Measurements from ENCODE around the gene VSIG10.
A peak's percentile ranks its signal among the peaks of the same experiment; 100 is the strongest.

The VSIG10 gene

DNA sequence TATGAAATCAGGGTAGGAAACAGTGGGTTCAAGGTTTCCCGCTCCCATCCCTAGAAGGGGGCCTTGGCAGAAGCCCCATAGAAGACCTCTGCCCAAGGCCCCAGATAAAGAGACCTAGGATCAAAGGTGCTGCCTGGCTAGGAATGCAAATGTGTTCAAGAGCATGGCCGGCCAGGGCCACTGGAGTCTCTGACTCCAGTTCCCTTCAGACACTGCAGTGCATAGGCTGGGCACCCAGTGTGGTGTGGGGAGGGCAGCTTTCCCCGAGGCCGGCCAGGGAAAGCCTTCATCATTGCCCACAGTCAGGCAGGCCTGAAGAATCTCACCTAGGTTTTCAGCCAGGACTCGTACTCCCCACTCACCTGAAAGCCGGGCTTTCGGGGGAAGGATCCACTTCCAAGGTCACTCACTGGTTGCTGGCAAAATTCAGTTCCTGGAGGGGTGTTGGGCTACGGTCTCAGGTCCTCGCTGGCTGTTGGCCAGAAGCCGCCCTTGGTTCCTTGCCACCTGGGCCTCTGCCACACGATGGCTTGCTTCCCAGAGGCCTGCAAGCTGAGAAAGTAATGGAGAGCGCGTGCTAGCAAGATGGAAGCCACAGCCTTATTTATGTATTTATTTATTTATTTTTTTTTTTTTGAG, 22.4 kb upstream of the VSIG10 start:
- in situ Hi-C loops (cut with MboI; ENCODE audit: low sequenced_read_pairs, unreplicated experiment): no loop called here
- DNase-seq (ENCODE audit: low spot score): no peak
- TF ChIP-seq, protein P1, sequence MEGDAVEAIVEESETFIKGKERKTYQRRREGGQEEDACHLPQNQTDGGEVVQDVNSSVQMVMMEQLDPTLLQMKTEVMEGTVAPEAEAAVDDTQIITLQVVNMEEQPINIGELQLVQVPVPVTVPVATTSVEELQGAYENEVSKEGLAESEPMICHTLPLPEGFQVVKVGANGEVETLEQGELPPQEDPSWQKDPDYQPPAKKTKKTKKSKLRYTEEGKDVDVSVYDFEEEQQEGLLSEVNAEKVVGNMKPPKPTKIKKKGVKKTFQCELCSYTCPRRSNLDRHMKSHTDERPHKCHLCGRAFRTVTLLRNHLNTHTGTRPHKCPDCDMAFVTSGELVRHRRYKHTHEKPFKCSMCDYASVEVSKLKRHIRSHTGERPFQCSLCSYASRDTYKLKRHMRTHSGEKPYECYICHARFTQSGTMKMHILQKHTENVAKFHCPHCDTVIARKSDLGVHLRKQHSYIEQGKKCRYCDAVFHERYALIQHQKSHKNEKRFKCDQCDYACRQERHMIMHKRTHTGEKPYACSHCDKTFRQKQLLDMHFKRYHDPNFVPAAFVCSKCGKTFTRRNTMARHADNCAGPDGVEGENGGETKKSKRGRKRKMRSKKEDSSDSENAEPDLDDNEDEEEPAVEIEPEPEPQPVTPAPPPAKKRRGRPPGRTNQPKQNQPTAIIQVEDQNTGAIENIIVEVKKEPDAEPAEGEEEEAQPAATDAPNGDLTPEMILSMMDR (IDR thresholded peaks at IDR 0.05; ENCODE audit: borderline replicate concordance, control extremely low read depth, extremely low read depth, insufficient read depth, missing control alignments): no peak

DNA sequence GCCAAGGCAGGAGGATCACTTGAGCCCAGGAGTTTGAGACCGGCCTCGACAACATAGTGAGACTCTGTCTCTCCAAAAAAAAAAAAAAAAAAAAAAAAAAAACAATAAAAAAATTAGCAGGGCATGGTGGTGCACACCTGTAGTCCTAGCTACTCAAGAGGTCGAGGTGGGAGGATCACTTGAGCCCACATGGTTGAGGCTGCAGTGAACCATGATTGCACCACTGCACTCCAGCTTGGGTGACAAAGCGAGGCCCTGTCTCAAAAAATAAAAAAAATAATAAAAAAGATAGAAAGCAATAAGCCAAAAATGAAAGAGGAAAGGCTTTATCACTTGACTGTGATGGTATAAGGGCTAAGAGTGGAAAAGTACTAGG, 21.9 kb upstream of the VSIG10 start:
- TF ChIP-seq, protein P1 (IDR thresholded peaks at IDR 0.05; ENCODE audit: borderline replicate concordance, control extremely low read depth, extremely low read depth, insufficient read depth, missing control alignments): no peak
- in situ Hi-C loops (cut with MboI; ENCODE audit: low sequenced_read_pairs, unreplicated experiment): no loop called here

DNA sequence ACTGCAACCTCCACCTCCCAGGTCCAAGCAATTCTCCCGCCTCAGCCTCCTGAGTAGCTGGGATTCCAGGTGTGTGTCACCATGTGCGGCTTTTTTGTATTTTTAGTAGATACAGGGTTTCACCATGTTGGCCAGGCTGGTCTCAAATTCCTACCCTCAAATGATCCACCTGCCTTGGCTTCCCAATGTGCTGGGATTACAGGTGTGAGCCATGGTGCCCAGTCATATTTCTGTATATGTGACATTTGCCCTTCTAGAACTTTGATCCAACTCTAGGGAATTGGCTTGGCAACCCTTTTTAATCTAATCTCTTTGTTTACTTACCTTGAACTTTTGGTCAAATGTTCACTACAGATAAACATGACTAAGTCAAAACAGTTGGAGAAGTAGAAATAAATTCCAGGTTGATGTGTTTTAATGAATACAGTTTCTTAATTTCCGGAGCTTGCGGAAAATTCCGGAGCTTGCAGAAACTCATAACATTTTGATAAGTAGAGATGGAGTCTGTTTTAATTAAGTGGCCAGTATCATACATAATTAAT, 20.6 kb upstream of the VSIG10 start:
- in situ Hi-C loops (cut with MboI; ENCODE audit: low sequenced_read_pairs, unreplicated experiment): no loop called here
- DNase-seq (ENCODE audit: low spot score): no peak
- TF ChIP-seq, protein P1 (IDR thresholded peaks at IDR 0.05; ENCODE audit: borderline replicate concordance, control extremely low read depth, extremely low read depth, insufficient read depth, missing control alignments): no peak

More for the DNA sequence above, 21.9 kb upstream of the VSIG10 start:
- DNase-seq (ENCODE audit: low spot score): no peak

DNA sequence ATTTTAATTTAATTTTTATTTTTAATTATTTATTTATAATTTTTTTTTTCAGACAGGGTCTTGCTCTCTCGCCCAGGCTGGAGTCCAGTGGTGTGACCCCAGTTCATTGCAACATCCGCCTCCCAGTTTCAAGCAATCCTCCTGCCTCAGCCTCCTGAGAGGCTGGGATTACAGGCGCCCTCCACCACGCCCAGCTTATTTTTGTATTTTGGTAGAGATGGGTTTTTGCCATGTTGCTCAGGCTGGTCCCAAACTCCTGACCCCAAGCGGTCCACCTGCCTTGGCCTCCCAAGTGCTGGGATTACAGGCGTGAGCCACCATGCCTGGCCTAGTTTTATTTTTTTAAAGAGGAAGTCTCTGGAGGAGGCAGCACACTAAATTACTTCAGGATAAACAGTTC, 18.5 kb upstream of the VSIG10 start:
- in situ Hi-C loops (cut with MboI; ENCODE audit: low sequenced_read_pairs, unreplicated experiment): no loop called here
- TF ChIP-seq, protein P1 (IDR thresholded peaks at IDR 0.05; ENCODE audit: borderline replicate concordance, control extremely low read depth, extremely low read depth, insufficient read depth, missing control alignments): no peak
- DNase-seq (ENCODE audit: low spot score): no peak

DNA sequence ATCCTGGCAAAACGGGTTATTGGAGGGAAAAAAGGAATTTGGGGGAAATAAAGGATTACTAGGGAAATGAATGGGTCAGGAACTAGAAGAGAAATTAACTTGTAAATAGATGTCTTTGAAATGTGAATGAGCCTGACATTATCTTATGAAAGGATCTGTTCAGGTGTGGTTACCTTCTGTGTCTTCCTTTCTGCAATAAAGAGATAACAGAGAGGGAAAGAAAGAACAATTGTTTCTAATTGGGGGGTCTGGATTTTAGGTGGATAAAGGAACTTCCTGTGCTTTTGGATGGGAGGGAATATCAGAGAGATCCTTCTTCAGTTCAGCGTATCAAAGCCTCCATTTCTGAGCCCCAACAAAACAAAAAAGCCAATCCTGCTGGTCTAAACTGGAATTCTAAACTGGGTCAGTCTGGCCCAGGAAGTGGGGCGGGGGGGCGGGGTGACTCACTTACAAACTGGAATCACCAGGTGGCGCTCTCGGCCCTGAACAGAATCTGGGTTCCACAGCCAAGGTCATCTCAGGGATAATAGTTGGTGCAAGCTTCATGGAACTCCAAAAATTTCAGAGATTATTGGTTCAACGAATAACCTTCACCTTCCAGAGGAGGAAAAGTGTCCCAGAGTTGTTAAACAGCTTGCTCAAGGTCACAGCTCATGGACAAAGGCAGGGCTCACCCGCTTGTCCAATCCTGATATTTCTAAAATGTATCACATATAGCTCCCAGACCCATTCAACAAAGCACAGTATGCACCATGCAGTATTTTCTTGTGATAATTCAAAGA, 17.0 kb upstream of the VSIG10 start:
- peak; percentile 87 for DNase-seq (ENCODE audit: low spot score)
- TF ChIP-seq, protein P1 (IDR thresholded peaks at IDR 0.05; ENCODE audit: borderline replicate concordance, control extremely low read depth, extremely low read depth, insufficient read depth, missing control alignments): peak; percentile 50
- in situ Hi-C loops (cut with MboI; ENCODE audit: low sequenced_read_pairs, unreplicated experiment): no loop called here

DNA sequence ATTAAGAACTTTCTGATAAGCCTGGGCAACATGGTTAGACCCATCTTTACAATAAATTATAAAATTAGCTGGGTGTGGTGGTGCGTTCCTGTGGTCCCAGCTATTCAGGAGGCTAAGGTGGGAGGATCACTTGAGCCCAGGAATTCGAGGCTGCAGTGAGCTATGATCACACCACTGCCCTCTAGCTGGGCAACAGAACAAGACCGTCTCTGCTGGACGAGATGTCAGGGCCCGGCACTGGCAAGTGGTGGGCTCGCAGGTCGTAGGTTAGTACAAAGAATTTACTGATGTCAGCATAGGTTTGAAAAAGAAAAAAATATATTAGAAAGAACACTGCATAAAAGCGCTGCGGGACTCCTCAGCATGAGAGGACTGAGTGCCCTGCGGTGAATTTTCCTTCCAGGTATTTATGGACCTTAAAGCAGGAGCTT, 15.7 kb upstream of the VSIG10 start:
- in situ Hi-C loops (cut with MboI; ENCODE audit: low sequenced_read_pairs, unreplicated experiment): no loop called here
- no peak for DNase-seq (ENCODE audit: low spot score)
- TF ChIP-seq, protein P1 (IDR thresholded peaks at IDR 0.05; ENCODE audit: borderline replicate concordance, control extremely low read depth, extremely low read depth, insufficient read depth, missing control alignments): no peak

Data from GM13976 (cell line).